Common myeloid progenitor, CD34-positive (primary cell): Measurements from ENCODE around the gene C9orf85.
A peak's percentile ranks its signal among the peaks of the same experiment; 100 is the strongest.
"Not testable (repeated sequence)": the region's sequence is repeated elsewhere in the genome, so short reads cannot be mapped to it uniquely, and the experiment has no call there.

ENCODE experiments used
- CTCF ChIA-PET: fragments of 350-600 bp; sonication (Branson Sonifier 250); formaldehyde crosslinking; loops from one replicate; lab custom pipeline; 2021; ENCODE audit warnings: antibody characterized with exemption; lab: Charles Lee
- POLR2A ChIA-PET: fragments of 350-600 bp; sonication (Branson Sonifier 250); formaldehyde crosslinking; loops from one replicate; lab custom pipeline; 2021; ENCODE audit warnings: antibody characterized with exemption; lab: Charles Lee
- DNase-seq, 3 donors: peaks; one replicate each; pipeline versions ENCODE4 v3.0.0 to v3.0.0-alpha.2; 2013
- H3K27ac ChIP-seq, 2 experiments: 1 replicate in 1 of 2; 2 replicates in 1 of 2; pipeline ENCODE4 v1.7.0; 2013; ENCODE audit warnings: inconsistent platforms in 2 of 2, low read length in 2 of 2, mild to moderate bottlenecking in 2 of 2, low read depth in 1 of 2, moderate library complexity in 1 of 2; ENCODE audit not compliant: severe bottlenecking in 2 of 2, insufficient read depth in 1 of 2, poor library complexity in 1 of 2
- H3K27me3 ChIP-seq, 5 experiments: replicated peaks in 2 of 5; 1 replicate in 3 of 5; 2 replicates in 2 of 5; pipeline versions ENCODE4 v1.6.1 to v1.7.0; 2013; ENCODE audit warnings: low read length in 4 of 5, mild to moderate bottlenecking in 2 of 5, moderate library complexity in 2 of 5, inconsistent platforms in 1 of 5; ENCODE audit not compliant: insufficient read depth in 5 of 5, control insufficient read depth in 4 of 5
- H3K36me3 ChIP-seq, 4 experiments: 1 replicate in 2 of 4; 2 replicates in 2 of 4; pipeline versions ENCODE4 v1.6.1 to v1.7.0; 2013; ENCODE audit warnings: low read length in 3 of 4, control low read depth in 1 of 4, mild to moderate bottlenecking in 1 of 4; ENCODE audit not compliant: control insufficient read depth in 4 of 4, insufficient read depth in 4 of 4
- H3K4me1 ChIP-seq, 4 experiments: 1 replicate in 3 of 4; 2 replicates in 1 of 4; pipeline versions ENCODE4 v1.6.1 to v1.7.1; 2013; ENCODE audit warnings: low read length in 3 of 4, mild to moderate bottlenecking in 3 of 4, control low read depth in 1 of 4, inconsistent platforms in 1 of 4, moderate library complexity in 1 of 4; ENCODE audit not compliant: control insufficient read depth in 4 of 4, insufficient read depth in 4 of 4; ENCODE audit errors: control extremely low read depth in 1 of 4
- H3K4me3 ChIP-seq, 7 experiments: 1 replicate in 4 of 7; 2 replicates in 3 of 7; pipeline versions ENCODE4 v1.5.1 to v1.7.0; 2013; ENCODE audit warnings: mild to moderate bottlenecking in 7 of 7, low read length in 6 of 7, moderate library complexity in 6 of 7, inconsistent platforms in 2 of 7, low read depth in 2 of 7, control low read depth in 1 of 7; ENCODE audit not compliant: insufficient read depth in 4 of 7, control insufficient read depth in 1 of 7; ENCODE audit errors: extremely low read depth in 1 of 7
- H3K9me3 ChIP-seq, 5 experiments: 1 replicate in 4 of 5; 2 replicates in 1 of 5; pipeline versions ENCODE4 v1.6.1 to v1.7.1; 2013; ENCODE audit warnings: low read length in 4 of 5, mild to moderate bottlenecking in 2 of 5, inconsistent platforms in 1 of 5, low read depth in 1 of 5, moderate library complexity in 1 of 5; ENCODE audit not compliant: control insufficient read depth in 4 of 5, insufficient read depth in 2 of 5; ENCODE audit errors: control extremely low read depth in 1 of 5
- WGBS: methylation state at CpG from one replicate; pipeline ENCODE4 v1.1.5; 2013; ENCODE audit not compliant: insufficient coverage; 5-methylcytosine and 5-hydroxymethylcytosine counted together

C9orf85 gene

DNA sequence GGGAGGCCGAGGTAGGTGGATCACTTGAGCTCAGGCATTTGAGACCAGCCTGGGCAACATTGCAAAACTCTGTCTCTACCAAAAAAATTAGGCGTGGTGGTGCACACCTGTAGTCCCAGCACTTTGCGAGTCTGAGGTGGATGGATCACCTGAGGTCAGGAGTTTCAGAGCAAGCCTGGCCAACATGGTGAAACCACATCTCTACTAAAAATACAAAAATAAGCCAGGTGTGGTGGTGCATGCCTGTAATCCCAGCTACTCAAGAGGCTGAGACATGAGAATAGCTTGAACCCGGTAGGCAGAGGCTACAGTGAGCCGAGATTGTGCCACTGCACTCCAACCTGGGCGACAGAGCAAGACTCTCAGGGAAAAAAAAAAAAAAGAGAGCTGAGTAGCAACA is 12.7 kb upstream of the C9orf85 start:
- Histone ChIP-seq H3K27ac (peak overlapping the region in 1 of 2 experiments; percentile 37), H3K4me1 (peaks cover 63 to 95% (median 81%) of the 10 kb centered on the region in 4 experiments), H3K4me3 (peak overlapping the region in 2 of 7 experiments; percentile 19 to 20)
- H3K36me3 ChIP-seq, H3K9me3 ChIP-seq, DNase-seq, H3K27me3 ChIP-seq: not testable (repeated sequence)
- 94% methylated on average over 3 of the region's 6 CpGs for WGBS
- ChIA-PET CTCF (interaction anchor here (0.6 to 1.7 kb wide), 7 partner anchors 8 to 110 kb away, joined by 3 to 7 read pairs (median 4); partner anchors contain the start of genes ABHD17B and C9orf85), POLR2A (interaction anchor here (0.6 to 1.2 kb wide), 2 partner anchors 12 to 1485 kb away, joined by 4 to 5 read pairs; partner anchors contain the start of genes ABHD17B and C9orf85)

DNA sequence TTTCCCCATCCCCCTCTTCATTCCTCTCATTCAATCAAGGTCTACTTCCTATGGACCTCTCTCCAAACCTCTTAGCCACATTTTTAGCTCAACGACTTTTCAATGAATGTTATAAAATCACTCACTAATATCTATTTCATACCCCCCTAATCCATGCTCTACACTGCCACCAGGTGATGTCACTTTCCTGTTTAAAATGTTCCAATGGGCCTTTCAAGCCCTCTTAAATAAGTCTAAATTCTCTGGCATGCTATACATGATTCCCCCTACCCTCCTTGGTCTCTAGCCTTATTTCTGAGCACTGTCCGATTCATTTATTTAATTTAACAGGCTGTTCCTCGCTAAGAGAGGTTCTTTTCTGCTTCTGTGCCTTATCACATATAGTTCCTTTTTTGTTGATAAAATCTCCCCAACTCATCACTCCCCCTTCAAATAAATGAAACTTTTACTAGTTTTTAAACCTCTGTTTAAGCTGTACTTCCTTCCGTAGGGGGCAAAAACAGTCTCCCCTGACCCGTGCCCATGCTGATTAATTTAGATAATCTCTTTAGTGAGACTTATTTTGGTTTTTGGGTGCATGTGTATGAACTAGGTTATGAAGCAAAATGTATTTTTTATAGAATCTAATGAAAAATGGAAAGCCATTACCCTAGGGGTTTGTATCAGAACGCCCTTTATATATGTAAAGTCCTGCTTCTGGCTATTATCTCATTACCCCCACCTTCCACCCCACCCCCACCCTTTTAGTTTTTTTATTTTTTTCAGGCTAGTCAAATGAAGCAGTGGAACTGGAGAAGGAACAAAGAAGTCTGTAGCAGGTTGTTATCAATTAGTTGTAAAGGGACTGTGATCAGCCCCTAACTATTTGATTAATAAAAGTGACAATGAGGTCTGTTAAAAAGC is 9.5 kb upstream of the C9orf85 start:
- H3K4me1 ChIP-seq = peaks cover 38 to 85% (median 59%) of the 10 kb centered on the region in 4 experiments
- H3K9me3 ChIP-seq = no peaks in the 10 kb centered on the region
- peak overlapping the region; percentile 28 to 76 for H3K27ac ChIP-seq
- H3K27me3 ChIP-seq = no peaks in the 10 kb centered on the region
- peak overlapping the region in 6 of 7 experiments; percentile 28 to 62 (median 51) for H3K4me3 ChIP-seq
- WGBS = 0% methylated on average over 1 of the region's 6 CpGs
- DNase-seq = peak; percentile 18 to 56 (median 44)
- POLR2A ChIA-PET = interaction anchor here (0.6 to 0.7 kb wide), 2 partner anchors 9 to 14 kb away, joined by 3 read pairs; partner anchors contain the start of genes ABHD17B and C9orf85
- CTCF ChIA-PET = interaction anchor here (1.5 to 2.3 kb wide), 2 partner anchors 11 to 82 kb away, joined by 7 to 10 read pairs; no protein-coding TSS in a partner anchor
- H3K36me3 ChIP-seq = peaks cover 0 to 6% (median 5%) of the 10 kb centered on the region in 4 experiments

DNA sequence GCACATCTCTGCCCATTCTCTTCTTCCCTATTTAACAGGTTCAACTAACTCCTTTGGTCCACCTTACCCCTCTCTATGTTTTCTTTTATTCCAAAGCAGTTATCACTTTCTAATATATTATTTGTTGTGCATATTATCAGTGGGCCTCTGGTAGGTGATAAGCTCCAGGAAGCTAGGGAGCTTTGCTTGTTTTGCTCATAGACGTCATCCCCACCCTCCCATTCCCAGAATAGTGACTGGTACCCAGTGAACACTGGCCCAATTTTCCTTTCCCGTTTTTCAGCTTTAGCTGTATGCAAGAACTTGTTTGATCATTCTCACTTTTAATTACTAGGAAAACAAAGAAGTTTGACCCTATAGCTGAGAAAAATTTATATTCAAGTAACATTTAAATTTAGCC is 7.4 kb upstream of the C9orf85 start:
- POLR2A ChIA-PET = no interaction called here
- 17% methylated on average over 1 of the region's 2 CpGs for WGBS

DNA sequence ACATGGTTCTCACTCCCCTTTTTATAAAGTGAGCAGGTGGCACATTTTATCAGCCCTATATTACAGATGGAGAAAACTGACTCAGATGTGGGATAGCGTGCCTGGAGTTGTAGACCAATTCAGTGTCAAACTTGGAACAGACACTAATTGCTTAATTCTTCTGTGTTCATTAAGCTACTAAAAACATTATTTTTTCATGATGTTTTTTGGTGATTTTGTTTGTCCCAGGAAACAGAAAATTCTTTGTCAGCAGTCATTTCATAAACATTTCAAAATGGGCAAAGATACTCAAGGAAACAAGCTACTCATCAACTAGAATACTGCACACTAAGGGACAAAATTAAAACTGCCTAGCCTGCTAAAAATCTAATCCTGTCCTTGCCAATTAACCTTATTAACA is 2.6 kb upstream of the C9orf85 start:
- Histone ChIP-seq H3K4me3 (peak overlapping the region in 6 of 7 experiments; percentile 93 to 99 (median 96)), H3K36me3 (peaks cover 0 to 6% (median 5%) of the 10 kb centered on the region in 4 experiments), H3K27ac (peak overlapping the region; percentile 80 to 90), H3K27me3 (no peaks in the 10 kb centered on the region), H3K9me3 (no peaks in the 10 kb centered on the region), H3K4me1 (peaks cover 21 to 56% (median 31%) of the 10 kb centered on the region in 4 experiments)
- ChIA-PET POLR2A (no interaction called here), CTCF (interaction anchor here (0.9 kb wide), 1 partner anchor 56 kb away, joined by 3 read pairs; no protein-coding TSS in a partner anchor)
- no peak for DNase-seq
- WGBS = no CpG with 5 or more reads among the region's 1 CpG

More for the DNA sequence above, 7.4 kb upstream of the C9orf85 start:
- DNase-seq = no peak
- no peak overlapping the region for H3K27ac ChIP-seq
- no peaks in the 10 kb centered on the region for H3K9me3 ChIP-seq
- H3K4me1 ChIP-seq = peaks cover 37 to 78% (median 51%) of the 10 kb centered on the region in 4 experiments
- H3K4me3 ChIP-seq = peak overlapping the region in 1 of 7 experiments; percentile 10
- no peaks in the 10 kb centered on the region for H3K27me3 ChIP-seq
- H3K36me3 ChIP-seq = peaks cover 0 to 6% (median 5%) of the 10 kb centered on the region in 4 experiments
- CTCF ChIA-PET = interaction anchor here (0.9 to 1.5 kb wide), 6 partner anchors 13 to 97 kb away, joined by 3 to 8 read pairs (median 4); no protein-coding TSS in a partner anchor

DNA sequence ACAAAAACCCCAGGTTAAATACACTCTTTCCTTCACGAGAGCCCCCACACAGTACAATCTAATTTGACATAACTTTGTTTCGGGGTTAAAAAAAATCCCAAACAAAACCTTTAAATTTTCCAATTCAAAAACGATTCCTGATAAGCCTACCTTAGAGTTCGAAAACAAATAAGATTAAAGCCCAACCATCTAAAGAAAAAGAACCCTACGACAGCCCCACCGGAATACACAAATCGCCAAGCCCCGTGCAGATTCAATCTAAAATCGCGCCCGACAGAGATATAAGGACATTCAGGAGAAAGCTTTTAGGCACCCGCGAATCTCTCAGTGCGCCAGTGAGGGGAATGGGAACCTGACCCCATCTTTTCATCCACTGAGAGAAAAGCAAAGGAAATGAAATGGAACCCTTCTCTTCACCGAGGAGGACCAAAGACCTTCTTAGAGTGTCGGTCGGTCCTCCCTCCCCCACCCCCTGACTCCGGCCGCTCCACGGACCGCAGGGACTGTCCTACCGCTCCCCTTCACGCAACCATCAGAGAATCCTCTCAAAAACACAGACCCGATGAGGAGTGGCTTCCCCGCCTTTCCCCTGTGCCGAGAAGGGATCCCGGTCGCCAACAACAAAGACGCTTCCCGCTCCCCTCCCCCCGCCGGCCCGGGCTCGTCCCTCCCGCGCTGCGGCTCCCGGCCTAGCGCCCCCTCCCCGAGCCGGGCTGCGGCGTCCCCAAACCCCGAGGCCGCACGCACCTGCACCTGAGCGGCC is 1.4 kb upstream of the C9orf85 start:
- ChIA-PET POLR2A (interaction anchor here (0.6 to 1.2 kb wide), 3 partner anchors 11 to 141 kb away, joined by 3 to 4 read pairs (median 3); partner anchors contain the start of gene CEMIP2), CTCF (interaction anchor here (1.4 kb wide), 1 partner anchor 103 kb away, joined by 5 read pairs; no protein-coding TSS in a partner anchor)
- peak overlapping the region; percentile 80 to 90 for H3K27ac ChIP-seq
- H3K27me3 ChIP-seq = no peaks in the 10 kb centered on the region
- H3K4me3 ChIP-seq = peak overlapping the region; percentile 93 to 99 (median 96)
- no peaks in the 10 kb centered on the region for H3K9me3 ChIP-seq
- DNase-seq = peak; percentile 28 to 51 (median 33)
- H3K4me1 ChIP-seq = peaks cover 18 to 47% (median 26%) of the 10 kb centered on the region in 4 experiments
- peaks cover 0 to 6% (median 4%) of the 10 kb centered on the region in 4 experiments for H3K36me3 ChIP-seq
- under 1% methylated on average over 36 of the region's 47 CpGs for WGBS

DNA sequence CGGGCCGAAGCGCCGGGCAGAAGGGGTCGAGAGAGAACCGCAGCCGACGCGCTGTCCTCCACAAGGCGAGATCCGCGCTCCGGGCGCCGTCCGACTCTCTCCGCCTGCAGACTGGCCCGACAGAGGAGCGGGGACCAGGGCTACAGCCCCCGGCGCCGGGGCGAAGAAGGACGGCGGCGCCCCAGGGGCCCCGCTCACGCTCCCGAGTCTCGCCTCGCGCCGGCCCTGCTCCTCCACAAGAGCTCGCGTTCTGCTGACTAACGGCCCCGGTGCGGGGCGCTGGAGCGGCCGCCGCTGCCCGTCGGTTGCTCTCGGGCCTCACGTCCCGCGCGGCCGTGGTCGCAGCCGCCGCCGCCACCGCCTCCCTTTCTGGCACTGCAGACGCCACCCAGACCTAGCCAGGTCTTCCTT is 784 bp upstream of the C9orf85 start:
- WGBS = under 1% methylated on average over 43 of the region's 56 CpGs
- no peak for DNase-seq
- ChIA-PET POLR2A (interaction anchor here (0.6 to 1.2 kb wide), 6 partner anchors 12 to 142 kb away, joined by 3 to 4 read pairs (median 3); partner anchors contain the start of gene CEMIP2), CTCF (interaction anchor here (0.7 to 1.5 kb wide), 7 partner anchors 11 to 104 kb away, joined by 3 to 7 read pairs (median 4); no protein-coding TSS in a partner anchor)
- H3K9me3 ChIP-seq = no peaks in the 10 kb centered on the region
- H3K36me3 ChIP-seq = peaks cover 0 to 5% (median under 1%) of the 10 kb centered on the region in 4 experiments
- peaks cover 18 to 43% (median 26%) of the 10 kb centered on the region in 4 experiments for H3K4me1 ChIP-seq
- H3K27ac ChIP-seq = peak overlapping the region; percentile 80 to 90
- peak overlapping the region; percentile 93 to 99 (median 96) for H3K4me3 ChIP-seq
- no peaks in the 10 kb centered on the region for H3K27me3 ChIP-seq
